GM12801 (cell line): Measurements from ENCODE around the gene ZNF439.

Experiments
- TF ChIP-seq, protein P1 (sequence below): IDR thresholded peaks from one replicate; pipeline ENCODE4 v1.5.1; 2011; ENCODE audit warnings: control low read depth; ENCODE audit not compliant: insufficient read length; ENCODE audit errors: extremely low read depth

ZNF439 gene

DNA sequence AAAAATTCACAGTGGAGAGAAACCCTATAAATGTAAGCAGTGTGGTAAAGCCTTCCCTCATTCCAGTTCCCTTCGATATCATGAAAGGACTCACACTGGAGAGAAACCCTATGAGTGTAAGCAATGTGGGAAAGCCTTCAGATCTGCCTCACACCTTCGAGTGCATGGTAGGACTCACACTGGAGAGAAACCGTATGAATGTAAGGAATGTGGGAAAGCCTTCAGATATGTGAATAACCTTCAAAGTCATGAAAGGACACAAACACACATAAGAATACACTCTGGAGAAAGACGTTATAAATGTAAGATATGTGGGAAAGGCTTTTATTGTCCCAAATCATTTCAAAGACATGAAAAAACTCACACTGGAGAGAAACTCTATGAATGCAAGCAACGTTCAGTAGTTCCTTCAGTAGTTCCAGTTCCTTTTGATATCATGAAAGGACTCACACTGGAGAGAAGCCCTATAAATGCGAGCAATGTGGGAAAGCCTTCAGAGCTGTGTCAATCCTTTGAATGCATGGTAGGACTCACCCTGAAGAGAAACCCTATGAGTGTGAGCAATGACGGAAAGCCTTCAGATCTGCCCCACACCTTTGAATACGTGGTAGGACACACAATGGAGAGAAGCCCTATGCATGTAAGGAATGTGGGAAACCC is 16.1 kb upstream of the ZNF439 start:
- TF ChIP-seq, protein P1, sequence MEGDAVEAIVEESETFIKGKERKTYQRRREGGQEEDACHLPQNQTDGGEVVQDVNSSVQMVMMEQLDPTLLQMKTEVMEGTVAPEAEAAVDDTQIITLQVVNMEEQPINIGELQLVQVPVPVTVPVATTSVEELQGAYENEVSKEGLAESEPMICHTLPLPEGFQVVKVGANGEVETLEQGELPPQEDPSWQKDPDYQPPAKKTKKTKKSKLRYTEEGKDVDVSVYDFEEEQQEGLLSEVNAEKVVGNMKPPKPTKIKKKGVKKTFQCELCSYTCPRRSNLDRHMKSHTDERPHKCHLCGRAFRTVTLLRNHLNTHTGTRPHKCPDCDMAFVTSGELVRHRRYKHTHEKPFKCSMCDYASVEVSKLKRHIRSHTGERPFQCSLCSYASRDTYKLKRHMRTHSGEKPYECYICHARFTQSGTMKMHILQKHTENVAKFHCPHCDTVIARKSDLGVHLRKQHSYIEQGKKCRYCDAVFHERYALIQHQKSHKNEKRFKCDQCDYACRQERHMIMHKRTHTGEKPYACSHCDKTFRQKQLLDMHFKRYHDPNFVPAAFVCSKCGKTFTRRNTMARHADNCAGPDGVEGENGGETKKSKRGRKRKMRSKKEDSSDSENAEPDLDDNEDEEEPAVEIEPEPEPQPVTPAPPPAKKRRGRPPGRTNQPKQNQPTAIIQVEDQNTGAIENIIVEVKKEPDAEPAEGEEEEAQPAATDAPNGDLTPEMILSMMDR = no peak

DNA sequence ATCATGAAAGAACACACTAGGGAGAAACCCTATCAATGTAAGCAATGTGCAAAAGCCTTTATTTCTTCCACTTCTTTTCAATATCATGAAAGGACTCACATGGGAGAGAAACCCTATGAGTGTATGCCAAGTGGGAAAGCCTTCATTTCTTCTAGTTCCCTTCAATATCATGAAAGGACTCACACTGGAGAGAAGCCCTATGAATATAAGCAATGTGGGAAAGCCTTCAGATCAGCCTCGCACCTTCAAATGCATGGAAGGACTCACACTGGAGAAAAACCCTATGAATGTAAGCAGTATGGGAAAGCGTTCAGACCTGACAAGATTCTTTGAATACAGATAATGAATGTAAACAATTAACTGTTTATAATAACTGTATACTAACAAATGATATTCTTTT is 15.0 kb upstream of the ZNF439 start:
- TF ChIP-seq, protein P1 = no peak

DNA sequence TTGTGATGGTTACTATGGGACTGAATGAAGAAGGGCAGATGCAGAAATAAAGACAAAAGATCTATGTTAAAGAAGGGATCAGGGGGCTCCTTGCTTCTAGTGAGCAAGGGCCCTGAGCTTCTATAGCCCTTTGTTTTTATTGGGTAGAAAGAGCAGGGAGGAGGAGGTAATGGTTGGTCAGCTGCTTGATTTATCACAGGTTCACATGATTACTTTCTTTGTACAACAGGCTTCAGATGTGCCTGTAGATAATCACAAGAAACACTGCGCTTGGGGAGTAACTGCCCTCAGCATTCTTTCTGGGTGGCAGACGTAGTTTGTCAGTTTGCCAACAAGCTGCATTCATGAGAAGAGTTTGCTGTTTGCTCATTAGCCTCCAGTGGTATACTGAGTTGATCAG is 4.8 kb upstream of the ZNF439 start:
- TF ChIP-seq, protein P1 = no peak

DNA sequence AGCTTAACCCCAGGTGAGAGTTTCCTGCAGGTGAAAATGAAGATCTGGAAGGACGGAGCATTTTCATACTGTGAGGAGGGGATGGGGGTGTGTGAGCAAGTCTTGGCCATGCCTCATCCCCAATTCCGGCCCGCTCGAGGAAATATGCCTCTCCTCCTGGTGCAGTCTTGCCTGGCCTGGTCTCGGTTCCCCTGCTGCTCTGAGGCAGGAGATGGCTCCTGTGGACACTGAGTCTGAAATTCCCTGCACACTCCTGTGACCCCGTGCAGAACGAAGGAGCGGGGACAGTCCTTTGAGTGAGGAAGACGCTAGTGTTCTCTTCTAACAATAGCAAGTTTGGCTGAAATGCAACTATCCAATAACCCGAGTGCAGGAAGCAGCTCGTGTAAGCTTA is 329 bp upstream of the ZNF439 start:
- TF ChIP-seq, protein P1 = no peak

DNA sequence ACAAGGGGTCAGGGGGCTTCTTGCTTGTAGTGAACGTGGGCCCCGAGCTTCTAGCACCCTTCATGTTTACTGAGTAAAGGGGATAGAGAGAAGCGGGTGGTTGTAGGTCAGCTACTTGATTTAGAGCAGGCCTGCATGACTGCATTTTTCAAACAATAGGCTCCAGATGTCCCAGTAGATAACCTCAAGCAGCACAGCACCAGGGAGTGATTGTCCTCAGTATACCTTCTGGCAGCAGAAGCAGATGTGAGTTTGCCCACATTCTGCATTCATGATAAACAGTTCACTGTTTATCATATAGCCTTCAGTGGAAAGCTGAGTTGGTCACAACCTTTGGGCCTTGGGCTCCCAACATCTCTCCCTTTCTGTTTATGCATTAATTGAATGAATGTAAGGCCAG is 4.8 kb downstream of the ZNF439 start:
- TF ChIP-seq, protein P1 = no peak

DNA sequence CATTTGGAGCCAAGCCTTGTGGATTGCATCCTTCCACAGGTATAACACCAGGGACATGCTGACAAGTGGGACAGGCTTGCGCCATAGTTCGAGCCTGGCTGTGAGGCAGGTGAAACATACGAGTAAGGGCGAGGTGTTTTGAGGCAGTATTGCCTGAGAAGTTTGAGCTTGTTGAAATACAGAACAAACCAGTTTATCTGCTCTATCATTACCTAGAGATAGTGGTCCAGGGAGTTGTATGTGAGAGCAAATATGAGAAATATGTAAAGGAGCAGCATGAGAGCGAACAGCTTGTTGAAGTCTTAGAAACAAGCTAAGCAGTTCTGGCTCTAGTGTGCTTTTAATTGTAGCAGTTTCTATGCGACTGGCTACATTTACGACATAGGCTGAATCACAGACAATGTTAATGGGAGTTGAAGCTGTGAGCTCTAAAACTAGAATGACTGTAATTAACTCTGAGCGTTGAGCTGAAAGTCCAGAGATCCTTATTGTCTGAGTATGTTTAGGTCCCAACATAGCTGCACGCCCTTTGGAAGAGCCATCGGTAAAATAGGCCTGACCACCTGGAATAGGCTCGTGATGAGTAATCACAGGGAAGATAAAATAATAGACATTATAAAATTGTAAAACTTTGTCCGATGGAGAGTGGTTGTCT is 8.2 kb downstream of the ZNF439 start:
- TF ChIP-seq, protein P1 = no peak

DNA sequence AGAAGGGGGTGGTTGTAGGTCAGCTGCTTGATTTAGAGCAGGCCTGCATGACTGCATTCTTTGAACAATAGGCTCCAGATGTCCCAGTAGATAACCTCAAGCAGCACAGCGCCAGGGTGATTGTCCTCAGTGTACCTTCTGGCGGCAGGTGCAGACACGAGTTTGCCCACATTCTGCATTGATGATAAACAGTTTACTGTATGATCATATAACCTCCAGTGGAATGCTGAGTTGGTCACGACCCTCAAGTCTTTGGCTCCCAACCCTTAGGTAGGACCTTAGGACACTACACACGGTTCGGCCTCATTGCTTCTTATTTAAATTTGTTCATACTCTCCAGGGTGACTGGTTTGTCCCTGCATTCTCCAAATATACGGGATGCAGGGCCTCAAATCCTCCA is 12.2 kb downstream of the ZNF439 start:
- TF ChIP-seq, protein P1 = no peak
